Measurements from ENCODE around the gene A4GALT. TPM values are rescaled to one million over a fixed set of nuclear protein-coding genes. Genes with fewer than 3 reads are reported as not detected.
A peak's percentile ranks its signal among the peaks of the same experiment; 100 is the strongest.
"Not testable (repeated sequence)": the region's sequence is repeated elsewhere in the genome, so short reads cannot be mapped to it uniquely, and the experiment has no call there.

A4GALT gene
- total RNA-seq, 2 donors from 2014 or later = 40.8 to 78.6 TPM

GRCh38 chr22:42766860-42767259 lies 46.2 kb upstream of the A4GALT start:
- H3K36me3 ChIP-seq = no peaks in the 10 kb centered on the region
- no peak for TF ChIP-seq CTCF (IDR thresholded peaks at IDR 0.05)
- H3K4me1 ChIP-seq = peaks cover 0 to 15% of the 10 kb centered on the region in 2 donors
- H3K4me3 ChIP-seq = no peak overlapping the region
- DNase-seq (ENCODE audit: low spot score) = no peak
- no peak overlapping the region for H3K27ac ChIP-seq
- no peaks in the 10 kb centered on the region for H3K9me3 ChIP-seq
- H3K27me3 ChIP-seq = no peaks in the 10 kb centered on the region

DNA sequence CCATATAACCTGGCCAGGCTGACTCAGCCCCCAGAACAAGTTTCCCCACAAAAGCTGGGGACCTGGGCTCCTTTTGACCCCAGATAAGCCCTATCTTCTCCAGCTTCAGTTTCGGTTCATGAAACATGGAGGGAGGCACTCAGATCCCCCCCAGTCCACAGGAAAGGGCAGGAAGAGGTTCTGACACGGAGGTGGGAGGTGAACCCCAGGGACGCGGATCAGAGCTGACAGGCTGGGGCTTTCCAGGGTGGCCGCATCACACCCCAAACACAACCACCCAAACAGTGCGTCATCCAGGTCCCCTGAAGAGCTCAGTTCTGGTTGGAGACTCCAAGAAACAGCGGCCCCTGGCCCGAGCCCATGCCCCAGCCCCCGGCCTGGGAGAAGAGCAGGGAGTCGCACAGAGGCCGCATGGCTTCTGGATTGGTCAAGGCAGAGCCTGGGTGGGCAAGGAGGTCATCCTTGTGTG lies 44.3 kb upstream of the A4GALT start:
- no peak for TF ChIP-seq CTCF (IDR thresholded peaks at IDR 0.05)

GRCh38 chr22:42763965-42764480 lies 43.4 kb upstream of the A4GALT start:
- no peak for TF ChIP-seq CTCF (IDR thresholded peaks at IDR 0.05)

More for the DNA sequence above, 44.3 kb upstream of the A4GALT start:
- no peak overlapping the region for H3K4me3 ChIP-seq
- no peak overlapping the region for H3K27ac ChIP-seq
- no peak for DNase-seq (ENCODE audit: low spot score)
- H3K27me3 ChIP-seq = no peaks in the 10 kb centered on the region
- no peaks in the 10 kb centered on the region for H3K36me3 ChIP-seq
- H3K4me1 ChIP-seq = peaks cover 0 to 9% of the 10 kb centered on the region in 2 donors
- H3K9me3 ChIP-seq = no peaks in the 10 kb centered on the region

DNA sequence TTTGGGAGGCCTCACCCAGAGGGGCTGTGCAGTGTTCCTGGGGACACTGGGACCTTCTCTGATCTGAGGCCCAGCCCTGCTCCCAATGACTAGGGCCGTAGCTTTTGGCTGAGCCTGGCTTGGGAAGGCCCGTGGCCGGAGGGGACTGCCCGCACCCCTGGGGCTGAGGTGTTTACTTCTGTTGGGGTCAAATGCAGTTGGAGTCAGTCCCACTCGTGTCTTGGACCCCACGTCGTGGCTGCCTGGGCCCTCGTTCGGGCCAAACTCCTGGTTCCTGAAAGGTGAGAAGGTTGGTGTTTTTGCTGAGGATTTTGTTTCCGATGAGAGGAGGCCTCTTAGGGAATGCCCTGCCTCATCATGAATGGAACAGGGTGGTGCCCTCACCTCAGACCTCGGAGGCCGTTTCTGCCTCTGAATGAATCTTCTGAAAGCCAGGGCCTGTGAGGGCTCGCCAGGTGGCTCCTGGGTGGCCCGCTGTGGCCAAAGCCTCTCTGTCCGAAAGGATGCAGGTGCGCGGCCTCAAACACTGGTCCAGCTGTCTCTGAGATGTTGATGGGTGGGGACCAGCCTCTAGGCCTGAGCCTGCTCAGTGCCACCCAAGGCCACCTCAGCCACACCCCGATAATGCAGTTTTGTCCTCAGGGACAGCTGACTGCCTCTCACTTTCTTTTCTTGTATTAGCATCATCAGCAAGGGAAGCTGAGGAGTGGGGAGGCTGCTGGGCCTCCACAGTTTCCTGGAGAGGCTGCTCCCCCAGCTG lies 40.3 kb upstream of the A4GALT start:
- no peak for TF ChIP-seq CTCF (IDR thresholded peaks at IDR 0.05)
- no peaks in the 10 kb centered on the region for H3K27me3 ChIP-seq
- no peaks in the 10 kb centered on the region for H3K4me1 ChIP-seq
- H3K27ac ChIP-seq = no peak overlapping the region
- no peak for DNase-seq (ENCODE audit: low spot score)
- no peaks in the 10 kb centered on the region for H3K36me3 ChIP-seq
- H3K9me3 ChIP-seq = no peaks in the 10 kb centered on the region
- H3K4me3 ChIP-seq = no peak overlapping the region

More at GRCh38 chr22:42763965-42764480, 43.4 kb upstream of the A4GALT start:
- Histone ChIP-seq H3K4me3 (no peak overlapping the region), H3K27me3 (no peaks in the 10 kb centered on the region), H3K27ac (no peak overlapping the region), H3K4me1 (peaks cover 0 to under 1% of the 10 kb centered on the region in 2 donors), H3K9me3 (no peaks in the 10 kb centered on the region), H3K36me3 (no peaks in the 10 kb centered on the region)
- DNase-seq (ENCODE audit: low spot score) = no peak

GRCh38 chr22:42758931-42759629 lies 38.4 kb upstream of the A4GALT start:
- Histone ChIP-seq H3K36me3 (no peaks in the 10 kb centered on the region), H3K4me3 (no peak overlapping the region), H3K27ac (no peak overlapping the region), H3K4me1 (no peaks in the 10 kb centered on the region), H3K9me3 (no peaks in the 10 kb centered on the region), H3K27me3 (no peaks in the 10 kb centered on the region)
- TF ChIP-seq CTCF (IDR thresholded peaks at IDR 0.05) = no peak
- no peak for DNase-seq (ENCODE audit: low spot score)

DNA sequence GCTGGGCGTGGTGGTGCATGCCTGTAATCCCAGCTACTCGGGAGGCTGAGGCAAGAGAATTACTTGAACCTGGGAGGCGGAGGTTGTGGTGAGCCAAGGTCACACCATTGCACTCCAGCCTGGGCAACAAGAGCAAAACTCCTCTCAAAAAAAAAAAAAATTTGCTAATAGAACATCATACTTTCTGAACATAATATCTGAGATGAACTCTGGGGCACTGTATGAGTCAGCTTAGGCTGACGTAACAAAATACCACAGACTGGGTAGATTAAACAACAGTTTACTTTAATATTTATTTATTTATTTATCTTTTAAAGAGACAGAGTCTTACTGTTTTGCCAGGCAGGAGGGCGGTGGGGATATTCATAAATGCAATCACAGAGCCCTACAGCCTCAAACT lies 34.9 kb upstream of the A4GALT start:
- not testable (repeated sequence) for H3K9me3 ChIP-seq; H3K36me3 ChIP-seq; H3K4me3 ChIP-seq; H3K27ac ChIP-seq; H3K27me3 ChIP-seq; DNase-seq (ENCODE audit: low spot score)
- peaks cover 0 to 16% of the 10 kb centered on the region in 2 donors for H3K4me1 ChIP-seq

GRCh38 chr22:42755121-42755520 lies 34.5 kb upstream of the A4GALT start:
- not testable (repeated sequence) for H3K9me3 ChIP-seq; H3K27me3 ChIP-seq; DNase-seq (ENCODE audit: low spot score); H3K36me3 ChIP-seq; H3K4me3 ChIP-seq
- Histone ChIP-seq H3K4me1 (peaks cover 0 to 16% of the 10 kb centered on the region in 2 donors), H3K27ac (peak overlapping the region; percentile 31 to 72)
